Hepatocyte (in vitro differentiated cells): ENCODE data around the gene NFE2.

Source experiments
- CTCF ChIP-seq: fragments of 200-600 bp; sonication (generic); IDR thresholded peaks from 2 replicates; pipeline ENCODE4 v1.5.1; 2016; ENCODE audit warnings: antibody characterized with exemption, mild to moderate bottlenecking; ENCODE audit not compliant: poor library complexity
- EZH2 ChIP-seq: fragments of 200-600 bp; sonication (generic); IDR thresholded peaks from 2 replicates; pipeline ENCODE4 v1.6.1; 2016; ENCODE audit warnings: antibody characterized with exemption, mild to moderate bottlenecking, borderline replicate concordance

- TF ChIP-seq CTCF (no peak), EZH2 (no peak)
Measured at GRCh38 chr12:54340846-54341245, 40.0 kb upstream of the NFE2 start.
